ENCODE data around the gene VSIG8.

DNA sequence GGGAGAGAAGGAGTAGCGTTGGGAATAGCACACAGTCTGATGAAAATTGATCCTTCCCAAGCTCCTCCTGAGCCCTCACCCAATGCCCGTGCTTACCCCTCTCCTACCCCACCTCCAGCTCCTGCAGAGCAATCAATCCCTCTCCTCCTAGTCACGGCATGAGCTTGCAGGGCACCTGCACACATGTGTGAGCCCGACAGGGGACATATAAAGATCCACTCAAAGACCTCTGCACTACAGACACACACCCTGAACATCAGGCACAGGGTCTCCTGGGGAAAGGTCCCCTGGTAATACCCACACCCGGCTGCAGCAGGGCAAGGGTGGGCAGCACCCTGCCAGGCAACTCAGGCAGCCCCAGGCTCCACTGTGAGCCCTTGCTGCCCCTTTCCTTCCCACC, 426 bp downstream of the VSIG8 start:
- TF ChIP-seq POLR2A (IDR thresholded peaks at IDR 0.05; ENCODE audit: low read depth, low read length) (no peak), CHD1 (IDR thresholded peaks at IDR 0.05; ENCODE audit: low read depth, low read length) (no peak), RCOR1 (IDR thresholded peaks at IDR 0.05; ENCODE audit: insufficient replicate concordance, low read length) (no peak), MXI1 (IDR thresholded peaks at IDR 0.05; ENCODE audit: borderline replicate concordance, low read depth, low read length) (no peak)
- TF ChIP-seq, protein P1, sequence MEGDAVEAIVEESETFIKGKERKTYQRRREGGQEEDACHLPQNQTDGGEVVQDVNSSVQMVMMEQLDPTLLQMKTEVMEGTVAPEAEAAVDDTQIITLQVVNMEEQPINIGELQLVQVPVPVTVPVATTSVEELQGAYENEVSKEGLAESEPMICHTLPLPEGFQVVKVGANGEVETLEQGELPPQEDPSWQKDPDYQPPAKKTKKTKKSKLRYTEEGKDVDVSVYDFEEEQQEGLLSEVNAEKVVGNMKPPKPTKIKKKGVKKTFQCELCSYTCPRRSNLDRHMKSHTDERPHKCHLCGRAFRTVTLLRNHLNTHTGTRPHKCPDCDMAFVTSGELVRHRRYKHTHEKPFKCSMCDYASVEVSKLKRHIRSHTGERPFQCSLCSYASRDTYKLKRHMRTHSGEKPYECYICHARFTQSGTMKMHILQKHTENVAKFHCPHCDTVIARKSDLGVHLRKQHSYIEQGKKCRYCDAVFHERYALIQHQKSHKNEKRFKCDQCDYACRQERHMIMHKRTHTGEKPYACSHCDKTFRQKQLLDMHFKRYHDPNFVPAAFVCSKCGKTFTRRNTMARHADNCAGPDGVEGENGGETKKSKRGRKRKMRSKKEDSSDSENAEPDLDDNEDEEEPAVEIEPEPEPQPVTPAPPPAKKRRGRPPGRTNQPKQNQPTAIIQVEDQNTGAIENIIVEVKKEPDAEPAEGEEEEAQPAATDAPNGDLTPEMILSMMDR (conservative IDR thresholded peaks at IDR 0.05; ENCODE audit: low read depth, low read length), result no peak
- TF ChIP-seq, protein P2, sequence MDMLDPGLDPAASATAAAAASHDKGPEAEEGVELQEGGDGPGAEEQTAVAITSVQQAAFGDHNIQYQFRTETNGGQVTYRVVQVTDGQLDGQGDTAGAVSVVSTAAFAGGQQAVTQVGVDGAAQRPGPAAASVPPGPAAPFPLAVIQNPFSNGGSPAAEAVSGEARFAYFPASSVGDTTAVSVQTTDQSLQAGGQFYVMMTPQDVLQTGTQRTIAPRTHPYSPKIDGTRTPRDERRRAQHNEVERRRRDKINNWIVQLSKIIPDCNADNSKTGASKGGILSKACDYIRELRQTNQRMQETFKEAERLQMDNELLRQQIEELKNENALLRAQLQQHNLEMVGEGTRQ (IDR thresholded peaks at IDR 0.05; ENCODE audit: low read depth, low read length), result no peak

Measured in IMR-90 (cell line).